PFSK-1 (cell line): ENCODE results near the gene ZSWIM3.

ENCODE experiments used
- FOXP2 ChIP-seq: optimal IDR thresholded peaks from 2 replicates; pipeline ENCODE3; 2011; ENCODE audit warnings: borderline replicate concordance, control low read depth, inconsistent platforms; ENCODE audit not compliant: insufficient read depth; ENCODE audit errors: extremely low read length, extremely low read depth
- POLR2AphosphoS5 ChIP-seq: IDR thresholded peaks from 2 replicates; pipeline ENCODE4 v1.6.1; 2012; ENCODE audit warnings: low read depth, mild to moderate bottlenecking, control low read depth, low read length, moderate library complexity
- REST ChIP-seq, 2 experiments: IDR thresholded peaks; 2 replicates each; pipeline versions ENCODE4 v1.6.1 to v1.8.0; 2011 to 2012; ENCODE audit warnings: low read depth in 2 of 2, low read length in 2 of 2, control low read depth in 1 of 2, inconsistent platforms in 1 of 2, mild to moderate bottlenecking in 1 of 2, moderate library complexity in 1 of 2; ENCODE audit not compliant: insufficient read depth in 1 of 2
- SIN3A ChIP-seq: IDR thresholded peaks from 2 replicates; pipeline ENCODE4 v1.6.1; 2012; ENCODE audit warnings: mild to moderate bottlenecking, low read length, moderate library complexity, borderline replicate concordance; ENCODE audit not compliant: insufficient read depth
- TAF1 ChIP-seq: IDR thresholded peaks from 2 replicates; pipeline ENCODE4 v1.6.1; 2012; ENCODE audit warnings: low read length, control low read depth, borderline replicate concordance; ENCODE audit not compliant: insufficient read depth

Gene ZSWIM3

DNA sequence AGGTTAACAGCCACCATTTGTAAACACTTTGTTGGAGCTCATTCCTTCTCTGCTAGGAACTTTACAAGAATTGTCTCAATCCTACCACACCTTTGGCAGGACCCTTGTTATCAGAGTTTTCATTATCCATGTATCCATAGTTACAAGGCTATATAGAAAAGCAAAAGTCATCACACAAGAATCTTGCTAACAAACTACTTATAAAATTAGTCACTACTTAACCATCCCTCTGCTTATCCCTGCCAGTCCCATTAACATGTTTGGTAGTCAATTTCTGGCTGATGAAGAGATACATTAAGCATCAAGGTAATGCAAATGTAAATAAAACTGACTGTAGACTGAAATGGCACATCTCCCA lies 10.4 kb downstream of the ZSWIM3 start:
- TF ChIP-seq SIN3A (no peak), POLR2AphosphoS5 (no peak)

DNA sequence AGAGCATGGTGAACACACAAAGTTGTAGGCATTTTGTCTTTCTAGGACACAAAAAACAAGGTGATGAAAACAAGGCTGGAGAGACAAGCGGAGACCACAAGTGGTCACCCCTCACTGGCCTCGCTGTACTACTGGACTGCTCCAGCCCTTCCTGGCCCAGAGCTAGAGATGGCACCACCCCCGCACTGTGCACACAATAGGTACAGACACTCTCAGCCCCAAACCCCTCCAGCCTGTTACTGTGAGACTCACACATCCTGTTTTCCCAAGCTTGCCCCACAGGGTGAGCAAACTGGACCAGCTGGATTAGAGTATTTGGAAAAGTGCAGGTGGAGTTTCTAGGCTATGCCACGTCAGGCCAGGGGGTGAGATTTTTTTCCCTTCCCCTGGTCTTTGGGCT lies 15.2 kb downstream of the ZSWIM3 start:
- TF ChIP-seq POLR2AphosphoS5 (no peak), REST (IDR thresholded peaks at IDR 0.05; ENCODE audit: insufficient read depth in 1 of 2, low read depth in 2 of 2, low read length in 2 of 2) (no peak), TAF1 (no peak), FOXP2 (no peak), SIN3A (no peak)

DNA sequence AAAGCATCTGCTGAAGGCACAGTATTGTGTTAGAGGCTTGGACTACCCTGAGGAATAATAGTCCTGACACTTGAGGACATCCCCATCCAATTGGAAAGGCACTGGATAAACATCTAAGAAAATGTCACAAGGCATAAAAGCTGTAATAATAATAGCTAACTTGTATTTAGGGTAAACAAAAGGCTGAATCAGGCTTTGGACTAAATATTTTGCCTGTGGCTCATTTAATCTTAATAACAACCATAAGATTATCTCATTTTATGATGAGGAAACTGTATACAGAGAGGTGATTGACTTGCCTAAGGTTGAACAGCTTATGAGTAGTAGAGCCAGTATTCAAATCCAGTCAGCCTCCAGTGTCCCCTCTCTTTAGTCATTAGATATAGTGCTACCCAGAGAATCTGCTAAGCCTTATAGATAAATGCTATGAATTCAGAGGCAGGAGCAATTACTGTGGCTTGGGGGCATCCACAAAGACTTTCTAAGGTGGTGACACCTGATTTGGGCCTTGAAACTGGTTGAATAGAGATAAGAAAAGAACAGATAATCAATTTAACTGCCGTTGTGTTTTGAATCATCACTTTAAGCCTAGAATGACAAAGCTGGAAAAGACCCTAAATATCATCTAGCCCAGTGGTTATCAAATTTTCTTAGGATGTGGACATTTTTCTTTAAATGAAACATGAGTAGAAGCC lies 16.1 kb downstream of the ZSWIM3 start:
- no peak for TF ChIP-seq REST (IDR thresholded peaks at IDR 0.05; ENCODE audit: insufficient read depth in 1 of 2, low read depth in 2 of 2, low read length in 2 of 2)
- no peak for TF ChIP-seq POLR2AphosphoS5
- TF ChIP-seq TAF1, result no peak
- no peak for TF ChIP-seq FOXP2
- no peak for TF ChIP-seq SIN3A

DNA sequence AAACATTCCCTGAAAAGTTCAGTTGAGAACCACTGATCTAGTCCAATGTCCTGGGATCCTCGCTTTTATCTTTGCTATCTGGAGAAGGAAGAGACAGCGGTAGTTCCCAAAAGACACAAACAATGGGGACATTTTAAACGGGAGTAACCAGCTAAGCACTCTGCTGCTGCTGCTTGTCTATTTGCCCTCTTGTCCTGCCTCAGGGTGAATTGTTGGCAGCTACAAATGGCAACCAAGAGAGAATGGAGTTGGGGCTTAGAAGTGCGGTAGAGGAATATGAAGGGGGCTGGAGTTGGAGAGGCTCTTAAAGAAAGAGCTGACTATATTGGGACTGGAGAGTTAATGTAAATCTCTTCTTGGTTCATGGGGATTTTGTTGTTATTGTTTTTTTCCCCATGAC lies 17.2 kb downstream of the ZSWIM3 start:
- no peak for TF ChIP-seq REST (IDR thresholded peaks at IDR 0.05; ENCODE audit: insufficient read depth in 1 of 2, low read depth in 2 of 2, low read length in 2 of 2)
- no peak for TF ChIP-seq POLR2AphosphoS5
- no peak for TF ChIP-seq SIN3A
- no peak for TF ChIP-seq FOXP2
- TF ChIP-seq TAF1, result no peak

DNA sequence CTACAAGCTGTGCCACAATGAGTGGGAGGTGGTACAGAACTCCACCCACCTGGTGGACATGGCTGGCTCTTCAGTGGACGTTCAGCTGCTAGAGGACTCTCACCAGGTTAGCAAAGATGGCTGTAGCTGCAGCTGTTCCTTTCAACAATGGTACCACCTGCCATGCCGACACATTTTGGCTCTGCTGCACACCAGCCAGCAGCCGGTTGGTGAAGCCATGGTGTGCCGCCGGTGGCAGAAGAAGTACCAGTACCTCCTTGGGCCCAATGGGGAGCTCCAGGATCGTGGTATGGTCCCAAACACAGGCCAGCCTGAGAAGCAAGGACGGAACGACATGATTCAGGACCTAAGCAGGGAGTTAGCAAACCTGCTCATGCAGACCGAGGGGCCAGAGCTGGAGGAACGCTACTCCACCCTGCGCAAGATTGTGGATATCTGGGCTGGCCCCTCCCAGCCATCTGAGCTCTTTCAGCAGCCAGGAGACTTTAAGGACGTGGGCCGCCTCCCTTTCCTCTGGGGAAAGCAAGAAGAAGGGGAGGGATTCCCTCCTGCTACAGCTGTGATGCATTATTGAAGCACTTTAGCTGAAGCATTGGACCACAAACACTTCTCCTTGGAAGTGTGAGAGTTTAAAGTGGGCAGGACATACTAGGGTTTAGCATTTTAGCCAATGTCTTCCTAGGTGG lies 20.8 kb downstream of the ZSWIM3 start:
- TF ChIP-seq TAF1 (no peak), SIN3A (no peak), POLR2AphosphoS5 (no peak), FOXP2 (no peak), REST (IDR thresholded peaks at IDR 0.05; ENCODE audit: insufficient read depth in 1 of 2, low read depth in 2 of 2, low read length in 2 of 2) (no peak)
